Stimulated activated CD8-positive, alpha-beta memory T cell treated with anti-CD3 and anti-CD28 coated beads, Interleukin-2, amount 100 ng/mL, for 1 hour (primary cell): Measurements from ENCODE around the gene SLK.

Experiments used
- DNase-seq, 2 donors: peaks; one replicate each; pipeline ENCODE4 v3.0.0-alpha.2; 2020; ENCODE audit warnings: low read depth in 2 of 2

SLK gene

DNA sequence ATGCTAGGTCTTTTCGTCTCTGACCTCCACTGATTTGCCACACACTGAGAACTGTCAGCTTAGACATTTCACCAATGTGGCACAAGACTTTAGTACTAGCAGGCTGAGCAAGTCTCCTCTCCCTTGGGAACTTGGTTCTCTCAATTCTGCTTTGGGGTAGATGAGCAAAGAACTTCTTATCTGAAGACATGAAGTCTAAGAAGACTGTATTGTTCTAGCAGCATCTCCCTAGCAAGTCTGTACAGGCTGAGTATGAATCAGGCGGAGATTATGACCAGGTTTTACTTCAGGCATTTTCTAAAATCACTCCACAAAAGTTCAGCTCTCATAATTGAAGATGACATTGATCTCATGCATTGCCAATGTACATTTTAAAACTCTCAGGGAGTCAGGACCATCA is 25.1 kb upstream of the SLK start:
- DNase-seq, result no peak

DNA sequence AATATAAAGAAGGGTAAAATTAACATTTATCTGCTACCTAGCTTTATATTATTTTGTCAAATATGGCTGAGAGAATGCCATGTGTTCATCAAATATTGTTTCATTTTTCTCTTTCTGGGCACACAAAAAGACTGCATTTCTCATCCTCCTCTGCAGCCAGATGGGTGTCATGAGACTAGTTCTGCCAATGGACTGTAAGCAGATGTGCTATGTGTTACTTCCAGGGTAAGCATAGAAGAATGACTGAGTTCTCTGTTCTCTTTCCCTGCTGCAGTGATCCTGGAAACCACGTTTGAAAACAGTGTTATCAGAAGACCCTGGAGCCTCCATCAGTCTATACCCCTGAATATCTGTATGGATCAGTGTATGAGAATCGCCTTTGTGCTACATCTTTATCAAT is 24.1 kb upstream of the SLK start:
- no peak for DNase-seq

DNA sequence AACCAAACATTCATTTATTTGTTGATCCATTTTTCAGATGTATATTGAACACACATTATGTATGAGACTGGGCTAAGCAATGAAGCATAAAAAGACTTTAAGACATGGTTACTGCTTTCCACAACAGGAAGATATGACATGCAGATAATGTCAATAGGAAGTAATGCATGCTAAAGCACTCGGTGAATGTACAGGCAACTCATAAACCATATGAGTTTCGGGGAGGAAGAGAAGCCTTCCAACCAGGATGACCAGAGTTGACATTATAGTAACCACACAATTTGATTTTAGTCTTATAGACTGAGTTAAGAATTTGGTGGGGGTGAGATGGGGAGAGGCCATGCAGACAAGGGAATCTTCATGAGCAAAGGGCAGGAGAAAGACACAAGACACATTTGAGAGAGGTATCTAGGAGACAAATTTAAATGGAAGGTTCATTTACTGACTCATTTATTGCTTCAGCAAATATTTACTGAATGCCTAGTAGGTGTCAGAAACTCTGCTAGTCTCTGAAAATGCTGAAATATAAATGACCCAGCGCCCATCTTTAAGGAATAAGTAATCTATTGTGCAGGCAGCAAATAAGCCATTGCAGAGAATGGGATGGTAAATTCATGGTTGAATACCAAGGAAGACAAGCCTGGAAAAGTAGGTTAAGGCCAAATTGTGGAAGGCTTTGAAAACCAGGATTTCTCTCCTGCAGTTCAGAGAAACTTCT is 19.0 kb upstream of the SLK start:
- DNase-seq, result no peak

DNA sequence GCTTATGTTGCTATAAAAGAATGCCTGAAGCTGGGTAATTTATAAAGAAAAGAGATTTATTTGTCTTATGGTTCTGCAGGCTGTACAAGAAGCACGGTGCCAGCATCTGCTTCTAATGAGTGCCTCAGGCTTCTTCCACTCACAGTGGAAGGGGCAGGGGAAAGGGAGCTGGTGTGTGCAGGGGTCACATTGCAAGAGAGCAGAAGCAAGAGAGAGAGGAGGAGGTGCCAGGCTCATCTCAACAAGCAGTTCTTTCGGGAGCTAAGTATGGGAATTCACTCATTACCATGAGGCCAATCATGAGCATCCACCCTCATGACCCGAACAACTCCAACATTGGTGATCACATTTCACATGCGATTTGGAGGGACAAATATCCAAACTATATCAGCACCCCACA is 17.2 kb upstream of the SLK start:
- DNase-seq, result no peak

DNA sequence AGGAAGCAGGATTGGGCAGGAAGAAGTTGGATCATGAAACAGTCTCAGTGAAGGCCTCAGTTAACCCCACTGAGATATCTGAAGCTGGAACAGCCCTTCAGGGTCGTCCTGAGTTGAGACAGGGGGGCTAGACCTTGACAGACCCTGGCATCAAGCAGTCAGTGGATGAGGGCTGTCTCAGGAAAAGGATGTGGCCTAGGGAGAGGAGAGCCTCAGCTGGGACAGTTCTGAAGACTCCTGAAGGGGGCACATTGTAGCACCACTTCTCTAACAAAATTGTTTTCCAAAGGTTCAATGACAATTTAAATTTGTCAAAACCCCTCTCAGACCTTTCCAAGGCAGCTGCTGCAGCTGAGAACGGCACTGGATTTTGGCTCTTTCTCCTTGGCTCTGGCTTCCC is 15.8 kb upstream of the SLK start:
- DNase-seq, result no peak

DNA sequence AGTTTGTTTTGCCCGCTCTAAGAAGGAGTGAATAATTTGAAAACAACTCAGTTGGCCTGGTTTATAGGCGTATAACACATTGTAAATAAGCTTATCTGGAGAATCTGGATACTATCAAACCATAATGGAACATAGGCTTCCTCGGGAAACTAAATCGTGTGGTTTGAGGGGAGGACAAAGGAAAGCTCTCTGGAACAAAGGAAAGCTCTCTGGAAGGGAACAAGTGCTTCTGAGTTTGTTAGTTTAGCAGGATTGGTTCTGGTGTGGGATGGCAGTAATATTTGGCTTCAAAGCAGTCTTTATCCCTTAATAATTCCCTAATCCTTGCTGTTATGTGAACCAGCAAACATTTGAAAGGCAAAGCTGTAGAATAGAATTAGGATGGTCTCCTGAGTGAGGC is 15.0 kb upstream of the SLK start:
- DNase-seq, result no peak

DNA sequence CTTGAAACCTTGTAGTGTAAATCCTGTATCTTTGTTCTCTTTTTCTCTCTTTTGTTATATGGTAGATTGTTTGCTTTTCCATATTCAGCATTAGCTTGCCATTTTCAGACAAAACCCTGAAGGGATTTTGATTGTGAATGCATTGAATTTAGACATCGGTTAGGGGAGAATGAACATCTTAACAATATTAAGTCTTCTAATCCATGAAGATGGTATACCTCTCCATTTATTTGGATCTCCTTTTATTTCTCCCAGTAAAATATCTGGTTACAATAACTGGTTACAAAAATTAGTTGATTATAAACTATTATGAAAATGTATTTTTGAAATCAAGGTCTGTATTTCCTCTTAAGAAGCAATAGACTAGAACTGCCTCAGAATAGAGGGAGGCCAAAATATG is 12.4 kb upstream of the SLK start:
- DNase-seq, result no peak

DNA sequence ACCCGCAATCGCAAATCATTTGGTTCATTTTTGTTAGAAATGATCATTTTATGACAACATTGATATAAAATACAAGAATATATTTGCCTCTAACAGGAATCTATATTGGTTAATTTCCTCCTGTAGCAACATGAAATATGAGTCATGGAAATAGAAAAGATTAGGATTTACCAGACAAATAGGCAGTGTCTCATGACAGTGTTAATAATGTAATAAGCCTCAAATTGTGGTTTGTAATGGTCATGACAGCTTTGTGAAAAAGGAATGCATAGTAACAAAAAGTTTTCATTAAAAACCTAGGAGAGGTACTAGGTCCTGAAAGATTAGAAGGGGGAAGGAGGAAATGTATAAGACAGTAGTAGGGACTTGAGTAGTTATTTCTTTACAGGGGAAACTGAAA is 7.9 kb upstream of the SLK start:
- no peak for DNase-seq

DNA sequence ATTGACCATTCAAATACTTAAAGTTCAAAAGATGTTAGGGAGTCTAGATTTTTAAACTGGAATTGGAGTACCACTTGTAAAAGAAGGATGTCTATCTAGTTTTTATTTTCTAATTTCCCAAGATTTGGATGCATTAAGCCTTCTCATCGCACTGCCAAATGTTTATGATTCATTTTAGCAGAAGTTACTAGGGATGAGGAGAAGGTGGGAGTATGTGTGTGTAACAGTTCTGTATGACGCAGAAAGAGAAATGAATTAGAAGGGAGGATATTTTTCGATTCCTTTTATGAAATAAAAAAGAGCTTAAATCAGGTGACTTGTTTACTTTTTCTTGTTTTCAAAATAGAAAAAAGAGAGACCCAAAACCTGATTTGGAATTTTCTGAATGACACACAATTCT is 6.8 kb upstream of the SLK start:
- DNase-seq, result no peak

DNA sequence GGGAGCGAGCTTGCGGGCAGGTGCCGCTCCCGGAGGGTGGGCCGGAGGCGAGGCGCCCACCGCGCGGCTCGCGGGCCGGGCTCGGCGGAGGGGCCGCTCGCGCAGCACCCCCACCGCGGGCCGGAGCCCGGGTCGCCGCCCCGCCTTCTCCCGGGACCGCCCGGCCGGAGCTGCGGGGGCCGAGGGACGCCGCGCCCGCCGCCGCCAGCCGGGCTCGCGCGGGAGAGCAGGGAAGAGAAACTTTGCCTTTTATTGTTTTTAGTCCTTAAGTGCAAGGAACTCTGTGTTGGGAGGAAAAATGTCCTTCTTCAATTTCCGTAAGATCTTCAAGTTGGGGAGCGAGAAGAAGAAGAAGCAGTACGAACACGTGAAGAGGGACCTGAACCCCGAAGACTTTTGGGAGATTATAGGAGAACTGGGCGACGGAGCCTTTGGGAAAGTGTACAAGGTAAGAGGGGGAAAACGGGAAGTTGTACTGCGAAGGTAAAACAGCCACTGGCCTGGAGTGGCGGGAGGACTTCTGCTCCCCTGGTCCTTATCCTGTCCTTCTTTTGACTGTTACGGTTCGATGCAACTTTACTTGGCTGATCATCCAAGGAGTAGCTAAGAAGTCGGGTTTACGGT is 620 bp downstream of the SLK start:
- DNase-seq, result no peak

DNA sequence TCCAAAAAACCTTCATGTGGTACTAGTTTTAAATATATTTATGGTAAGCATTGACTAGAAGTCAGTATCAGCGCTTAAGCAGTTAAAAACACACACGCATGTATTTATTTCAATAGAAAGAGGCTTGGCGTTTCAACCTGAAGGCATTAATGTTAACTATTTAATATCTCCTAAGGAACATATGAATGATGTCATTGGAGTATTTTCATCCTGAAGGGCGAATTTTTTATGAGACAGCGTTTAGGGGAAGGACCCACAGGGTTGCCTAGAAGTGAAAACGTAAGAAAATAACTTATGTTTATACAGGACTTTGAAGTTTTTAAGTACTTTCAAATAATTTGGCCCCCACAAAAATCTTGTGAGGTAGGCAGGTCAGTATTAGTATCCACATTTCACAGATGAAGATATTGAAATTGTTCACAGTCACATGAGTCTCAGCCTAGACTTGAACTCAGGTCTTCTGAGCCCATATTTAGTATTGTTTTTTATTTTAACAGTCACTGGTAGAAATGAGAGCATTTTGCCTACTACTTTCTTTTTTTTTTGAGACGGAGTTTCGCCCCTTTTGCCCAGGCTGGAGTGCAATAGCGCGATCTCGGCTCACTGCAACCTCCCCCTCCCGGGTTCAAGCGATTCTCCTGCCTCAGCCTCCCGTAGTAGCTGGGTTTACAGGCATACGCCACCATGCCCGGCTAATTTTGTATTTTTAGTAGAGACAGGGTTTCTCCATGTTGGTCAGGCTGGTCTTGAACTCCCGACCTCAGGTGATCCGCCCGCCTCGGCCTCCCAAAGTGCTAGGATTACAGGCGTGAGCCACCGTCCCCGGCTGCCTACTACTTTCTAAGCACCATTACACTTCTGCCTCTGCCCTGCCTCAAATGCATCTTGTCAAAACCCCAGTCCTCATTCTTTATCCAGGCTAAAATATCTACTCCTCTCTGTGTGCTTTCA is 1.8 kb downstream of the SLK start:
- DNase-seq, result no peak

DNA sequence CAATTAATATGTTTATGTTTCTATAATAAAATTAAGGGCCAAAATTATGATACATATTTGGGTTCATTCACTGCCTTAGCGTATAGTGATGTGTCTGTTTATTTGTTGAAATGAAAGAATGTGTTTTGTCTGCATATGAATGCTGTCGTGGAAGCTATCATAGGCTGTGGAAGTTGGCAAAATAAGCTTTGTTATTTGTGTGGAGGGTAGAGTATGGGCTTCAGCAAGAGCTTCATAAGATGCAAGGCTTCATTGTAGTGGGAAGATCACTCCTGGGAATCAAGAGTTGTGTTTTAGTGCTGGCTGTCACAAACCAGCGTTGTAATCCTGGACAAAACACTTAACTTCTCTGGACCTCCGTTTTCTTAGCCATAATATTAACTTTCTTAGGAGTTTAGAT is 2.5 kb downstream of the SLK start:
- DNase-seq, result no peak

DNA sequence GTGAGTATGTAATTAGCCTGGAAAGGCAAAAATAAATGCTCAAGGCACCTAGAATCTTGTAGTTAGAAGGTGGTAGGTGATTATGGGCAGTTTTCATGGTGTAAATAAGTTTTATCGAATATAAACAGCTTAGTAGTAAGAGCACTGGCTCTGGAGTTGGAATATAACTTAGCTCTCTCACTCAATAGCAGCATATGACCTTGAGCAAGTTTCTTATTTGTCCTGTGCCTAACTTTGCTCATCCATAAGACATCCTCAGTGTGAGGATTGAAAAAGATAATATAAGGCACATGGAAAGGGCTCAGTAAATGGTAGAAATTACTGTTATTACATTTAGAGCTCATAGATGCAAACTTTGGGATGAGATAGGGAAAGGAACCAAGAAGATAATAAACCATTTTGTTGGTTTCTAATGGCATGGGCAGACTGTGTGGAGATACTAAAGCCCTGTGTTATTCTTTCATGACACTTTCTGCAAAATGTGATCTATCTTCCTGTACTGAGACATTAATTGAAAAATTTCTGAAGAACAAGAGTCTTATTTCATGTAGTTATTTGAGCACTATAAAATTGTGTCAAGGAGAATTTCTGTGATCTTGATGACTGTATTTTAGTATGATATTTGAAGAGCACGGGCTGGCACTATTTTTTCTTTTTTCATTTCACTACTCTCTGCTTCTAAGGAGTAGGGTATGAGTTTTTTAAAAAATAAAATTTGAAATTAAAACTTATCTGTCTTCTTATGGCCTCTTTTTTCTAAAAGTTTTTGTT is 3.1 kb downstream of the SLK start:
- no peak for DNase-seq

DNA sequence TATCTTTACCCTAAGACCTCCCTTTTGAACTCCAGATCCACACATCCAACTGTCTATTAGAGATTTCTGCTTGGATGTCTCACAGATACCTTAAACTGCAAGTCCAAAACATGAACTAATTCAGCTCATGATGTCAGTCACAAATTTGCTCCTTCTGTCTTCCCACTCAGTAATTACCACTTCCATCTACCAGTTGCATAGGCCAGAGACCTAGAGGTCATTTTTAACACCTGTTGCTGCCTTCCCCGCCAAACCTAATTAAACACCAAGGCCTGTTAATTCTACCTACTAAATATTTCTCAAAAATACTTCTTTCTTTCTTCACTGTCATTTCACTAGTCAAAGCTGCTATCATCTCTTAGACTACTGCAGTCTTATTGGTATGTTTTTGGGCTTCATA is 8.2 kb downstream of the SLK start:
- DNase-seq, result no peak

DNA sequence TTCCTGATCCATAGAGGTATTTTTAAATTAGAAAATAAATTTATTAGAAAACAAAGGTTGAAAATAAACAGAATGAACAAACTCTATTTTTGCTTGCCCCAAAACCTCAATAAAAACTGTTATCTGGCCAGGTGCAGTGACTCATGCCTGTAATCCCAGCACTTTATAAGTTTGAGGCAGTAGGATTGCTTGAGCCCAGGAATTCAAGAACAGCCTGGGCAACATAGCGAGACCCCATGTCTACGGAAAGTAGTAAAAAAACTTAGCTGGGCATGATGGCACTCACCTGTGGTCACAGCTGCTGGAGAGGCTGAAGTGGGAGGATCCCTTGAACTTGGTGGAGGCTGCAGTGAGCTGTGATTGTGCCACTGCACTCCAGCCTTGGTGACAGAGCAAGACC is 10.3 kb downstream of the SLK start:
- DNase-seq, result no peak

DNA sequence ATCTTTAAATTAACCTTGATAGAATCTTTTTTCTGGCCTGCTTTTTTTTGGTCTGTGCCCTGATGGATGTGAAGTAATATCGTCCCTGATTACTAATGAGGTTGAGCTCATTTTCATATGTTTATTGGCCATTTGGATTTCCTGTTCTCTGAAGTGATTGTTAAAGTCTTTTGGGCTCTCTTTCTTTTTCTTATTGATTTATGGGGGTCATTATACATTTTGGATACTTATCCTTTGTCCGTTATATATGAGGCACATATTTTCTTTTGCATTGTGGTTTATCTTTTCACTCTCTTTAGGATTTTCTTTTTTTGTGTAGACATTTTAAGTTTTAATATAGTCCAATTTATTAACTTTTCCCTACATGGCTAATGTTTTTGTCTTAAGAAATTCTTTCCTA is 12.6 kb downstream of the SLK start:
- DNase-seq, result no peak

DNA sequence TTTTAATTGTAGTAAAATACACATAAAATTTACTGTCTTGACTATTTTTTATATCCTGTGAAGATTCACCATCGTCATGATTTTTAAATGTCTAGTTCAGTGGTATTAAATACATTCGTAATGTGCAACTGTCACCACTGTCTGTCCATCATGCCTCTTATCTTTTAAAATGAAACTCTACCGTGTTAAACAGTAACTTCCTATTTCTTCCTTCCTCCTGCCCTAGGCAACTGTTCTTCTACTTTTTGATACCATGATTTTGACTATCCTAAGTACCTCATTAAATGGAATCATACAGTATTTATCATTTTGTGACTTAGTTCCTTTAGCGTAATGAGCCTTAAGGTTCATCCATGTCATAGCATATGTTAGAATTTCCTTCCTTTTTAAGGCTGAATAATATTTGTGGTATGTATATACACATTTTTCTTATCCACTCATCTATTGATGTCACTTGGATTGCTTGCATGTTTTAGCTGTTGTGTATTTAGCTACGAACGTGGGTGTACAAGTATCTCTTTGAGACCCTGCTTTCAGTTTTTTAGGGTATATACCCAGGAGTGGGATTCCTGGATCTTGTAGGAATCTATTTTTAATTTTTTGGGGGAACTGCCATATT is 13.5 kb downstream of the SLK start:
- no peak for DNase-seq

DNA sequence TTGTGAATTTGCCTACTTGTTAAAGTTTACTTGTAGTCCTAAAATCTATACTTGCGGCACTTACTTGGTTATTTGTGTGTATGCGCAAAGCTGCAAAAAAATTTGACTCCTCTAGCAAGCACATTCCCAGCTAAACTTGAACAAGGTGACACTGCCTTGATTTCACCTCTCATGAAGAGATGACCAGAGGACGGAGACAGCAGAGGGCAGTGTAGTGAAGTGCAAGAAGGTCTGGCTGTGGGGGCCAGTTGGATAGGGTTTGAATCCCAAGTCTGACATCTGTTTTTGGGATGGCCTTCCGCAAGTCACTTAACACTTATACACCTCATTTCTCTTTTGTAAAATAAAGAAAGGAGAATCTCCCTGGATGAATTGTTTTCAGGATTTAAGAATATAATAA is 15.7 kb downstream of the SLK start:
- DNase-seq, result no peak

DNA sequence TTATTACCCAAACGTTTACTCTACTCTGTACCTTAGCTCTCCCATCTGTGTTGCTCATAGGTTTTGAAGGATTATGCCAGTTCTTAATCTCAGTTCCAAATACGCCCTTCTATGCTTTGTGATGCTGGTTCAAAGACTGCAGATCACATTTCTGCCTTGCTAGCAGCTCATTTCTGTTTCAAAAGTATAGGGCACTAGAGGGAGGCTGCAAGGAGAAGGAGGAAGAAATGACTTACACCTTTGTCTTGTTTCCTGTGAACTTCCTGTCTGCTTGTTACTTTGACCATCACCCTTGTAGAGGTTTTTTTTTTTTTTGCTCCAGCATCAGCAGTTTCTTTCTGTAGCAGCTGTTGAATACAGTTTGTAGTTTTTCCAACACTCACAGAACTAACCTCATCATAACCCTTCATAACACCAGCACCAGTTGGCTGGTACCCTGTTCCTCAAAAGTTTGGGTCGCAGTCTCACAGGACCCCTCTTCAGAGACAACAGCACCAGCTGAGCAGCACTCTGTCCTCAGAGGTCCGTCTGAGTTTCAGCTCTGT is 16.5 kb downstream of the SLK start:
- no peak for DNase-seq

DNA sequence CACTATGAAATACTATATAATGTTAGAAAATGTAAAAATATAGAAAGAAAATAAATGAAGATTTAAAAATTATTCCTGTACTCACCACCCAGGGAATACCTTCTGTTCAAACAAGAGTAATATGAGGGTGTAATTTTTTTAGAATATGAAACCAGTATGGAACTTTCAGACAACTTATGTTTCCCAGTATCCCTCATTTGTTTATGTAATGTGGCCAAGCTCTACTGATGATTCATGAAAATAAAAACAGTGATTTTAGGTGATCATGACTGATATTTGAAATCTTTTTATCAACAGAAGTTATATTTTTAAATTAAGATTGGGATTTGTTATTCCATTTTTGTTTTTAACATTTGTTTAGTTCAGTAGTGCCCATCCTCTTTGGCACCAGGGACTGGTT is 18.8 kb downstream of the SLK start:
- no peak for DNase-seq

DNA sequence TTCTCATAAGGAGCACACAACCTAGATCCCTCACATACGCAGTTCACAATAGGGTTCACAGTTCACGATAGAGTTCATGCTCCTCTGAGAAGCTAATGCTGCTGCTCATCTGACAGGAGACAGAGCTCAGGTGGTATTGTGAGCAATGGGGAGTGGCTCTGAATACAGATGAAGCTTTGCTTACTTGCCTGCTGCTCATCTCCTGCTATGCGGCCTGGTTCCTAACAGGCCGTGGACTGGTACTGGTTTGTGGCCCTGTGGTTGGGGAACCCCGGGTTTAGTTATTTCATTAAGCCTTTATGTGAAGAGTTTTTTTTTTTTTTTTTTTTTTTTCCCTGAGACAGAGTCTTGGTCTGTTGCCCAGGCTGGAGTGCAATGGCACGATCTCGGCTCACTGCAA is 19.4 kb downstream of the SLK start:
- DNase-seq, result no peak
